GM19452 (cell line): ENCODE results near the gene AARSD1.
"Not testable (repeated sequence)": the region's sequence is repeated elsewhere in the genome, so short reads cannot be mapped to it uniquely, and the experiment has no call there.

Experiments
- ATAC-seq: cut with Tn5 transposase; IDR thresholded peaks from one replicate; pipeline ENCODE4 v1.9.1; 2021; ENCODE audit not compliant: unreplicated experiment

The AARSD1 gene

DNA sequence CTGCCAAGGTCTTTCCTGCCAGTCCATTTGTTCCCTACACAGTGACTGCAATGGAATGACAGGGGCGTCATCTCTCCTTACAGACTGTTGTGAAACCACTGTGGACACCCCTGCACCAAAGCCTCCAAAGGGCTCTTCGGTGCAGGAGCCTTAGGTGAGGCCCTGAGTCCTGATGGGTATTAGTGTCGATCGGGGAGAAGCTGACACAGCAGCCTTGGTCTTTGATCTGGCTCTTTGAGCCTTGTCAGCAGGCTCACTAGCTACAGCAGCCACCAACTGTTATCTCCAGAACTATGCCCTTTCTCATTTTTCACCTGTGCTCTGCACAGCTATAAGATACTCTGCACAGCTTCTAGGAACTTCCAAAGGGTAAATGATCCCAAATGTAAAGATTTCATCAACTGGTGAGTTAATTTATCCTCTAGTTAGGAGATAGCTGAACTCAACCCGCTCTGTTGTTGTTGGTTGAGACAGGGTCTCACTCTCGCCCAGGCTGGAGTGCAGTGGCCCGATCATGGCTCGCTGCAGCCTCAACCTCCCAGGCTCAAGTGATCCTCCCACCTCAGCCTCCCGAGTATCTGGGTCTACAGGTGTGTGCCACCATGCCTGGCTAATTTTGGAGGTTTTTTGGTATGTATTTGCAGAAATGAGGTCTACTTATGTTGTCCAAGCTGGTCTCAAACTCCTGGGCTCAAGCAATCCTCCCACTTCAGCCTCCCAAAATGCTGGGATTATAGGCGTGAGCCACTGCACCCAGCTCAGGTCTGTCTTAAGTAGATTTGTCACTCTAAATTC, 44.0 kb downstream of the AARSD1 start:
- no peak for ATAC-seq

DNA sequence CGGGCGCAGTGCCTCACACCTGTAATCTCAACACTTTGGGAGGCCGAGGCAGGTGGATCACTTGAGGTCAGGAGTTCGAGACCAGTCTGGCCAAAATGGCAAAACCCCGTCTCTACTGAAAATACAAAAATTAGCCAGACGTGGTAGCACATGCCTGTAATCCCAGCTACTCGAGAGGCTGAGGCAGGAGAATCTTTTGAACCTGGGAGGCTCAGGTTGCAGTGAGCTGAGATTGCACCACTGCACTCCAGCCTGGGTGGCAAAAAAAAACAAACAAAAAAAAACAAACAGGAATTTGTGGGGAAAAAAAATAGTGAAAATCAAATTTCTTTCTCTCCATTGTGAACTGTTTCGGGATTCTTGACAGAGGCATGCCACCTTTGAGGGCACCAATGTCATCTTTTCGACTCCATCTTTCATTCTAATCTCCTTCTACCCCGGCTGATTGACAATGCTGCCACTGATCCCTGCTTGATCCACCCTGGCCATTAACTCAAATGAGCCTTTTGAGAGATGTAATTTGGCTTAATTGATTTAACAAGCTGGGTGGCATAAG, 44.7 kb downstream of the AARSD1 start:
- ATAC-seq, result not testable (repeated sequence)

DNA sequence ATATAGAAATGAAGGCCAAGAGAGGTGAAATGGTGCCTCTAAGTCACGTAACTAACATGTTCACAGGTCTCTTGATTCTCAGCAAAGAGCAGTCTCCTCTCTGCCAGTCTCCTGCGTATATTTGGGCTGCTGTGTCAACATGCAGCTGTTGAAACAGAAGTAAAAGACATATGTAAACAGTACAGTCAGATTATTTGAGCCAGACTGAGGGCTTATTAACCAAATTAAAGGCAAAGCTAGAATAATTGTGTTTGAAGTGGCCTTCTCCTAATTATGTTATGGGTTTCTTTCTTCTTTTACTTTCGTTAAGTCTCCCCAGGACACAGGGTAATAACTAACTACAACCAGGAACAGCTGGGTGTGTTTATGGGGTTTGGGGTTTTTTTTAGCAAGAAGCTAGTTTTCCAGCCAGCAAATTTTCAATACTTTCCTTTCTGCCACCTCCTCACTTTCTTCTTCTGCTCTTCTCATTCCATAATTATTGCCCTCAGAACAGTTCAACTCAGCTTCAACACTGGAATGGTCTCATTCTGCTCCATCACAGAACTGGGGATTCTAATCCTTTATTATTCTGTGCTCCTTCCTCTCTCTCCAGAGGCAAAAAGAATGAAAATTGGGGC, 45.2 kb downstream of the AARSD1 start:
- ATAC-seq, result no peak

- no peak for ATAC-seq
These were observed 47.0 kb downstream of the AARSD1 start for GRCh38 chr17:42917236-42917603.

GRCh38 chr17:42916388-42917235, 47.6 kb downstream of the AARSD1 start:
- not testable (repeated sequence) for ATAC-seq

DNA sequence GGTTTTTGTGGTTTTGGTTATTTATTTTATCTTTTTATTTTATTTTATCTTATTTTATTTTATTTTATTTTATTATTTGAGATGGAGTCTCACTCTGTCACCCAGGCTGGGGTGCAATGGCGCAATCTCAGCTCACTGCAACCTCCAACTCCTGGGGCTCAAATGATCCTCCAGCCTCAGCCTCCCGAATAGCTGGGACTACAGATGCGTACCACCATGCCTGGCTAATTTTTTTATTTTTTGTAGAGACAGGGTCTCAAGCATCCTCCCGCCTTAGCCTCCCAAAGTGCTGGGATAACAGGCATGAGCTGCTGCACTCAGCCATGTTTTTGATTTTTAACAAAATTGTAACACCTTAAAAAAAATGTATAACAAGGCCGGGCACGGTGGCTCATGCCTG, 49.0 kb downstream of the AARSD1 start:
- ATAC-seq, result not testable (repeated sequence)

- no peak for ATAC-seq
These were observed 50.2 kb downstream of the AARSD1 start for GRCh38 chr17:42913981-42914617.

GRCh38 chr17:42913522-42913921, 50.7 kb downstream of the AARSD1 start:
- no peak for ATAC-seq

- ATAC-seq, result no peak
These were observed 55.2 kb downstream of the AARSD1 start for GRCh38 chr17:42908872-42909700.

DNA sequence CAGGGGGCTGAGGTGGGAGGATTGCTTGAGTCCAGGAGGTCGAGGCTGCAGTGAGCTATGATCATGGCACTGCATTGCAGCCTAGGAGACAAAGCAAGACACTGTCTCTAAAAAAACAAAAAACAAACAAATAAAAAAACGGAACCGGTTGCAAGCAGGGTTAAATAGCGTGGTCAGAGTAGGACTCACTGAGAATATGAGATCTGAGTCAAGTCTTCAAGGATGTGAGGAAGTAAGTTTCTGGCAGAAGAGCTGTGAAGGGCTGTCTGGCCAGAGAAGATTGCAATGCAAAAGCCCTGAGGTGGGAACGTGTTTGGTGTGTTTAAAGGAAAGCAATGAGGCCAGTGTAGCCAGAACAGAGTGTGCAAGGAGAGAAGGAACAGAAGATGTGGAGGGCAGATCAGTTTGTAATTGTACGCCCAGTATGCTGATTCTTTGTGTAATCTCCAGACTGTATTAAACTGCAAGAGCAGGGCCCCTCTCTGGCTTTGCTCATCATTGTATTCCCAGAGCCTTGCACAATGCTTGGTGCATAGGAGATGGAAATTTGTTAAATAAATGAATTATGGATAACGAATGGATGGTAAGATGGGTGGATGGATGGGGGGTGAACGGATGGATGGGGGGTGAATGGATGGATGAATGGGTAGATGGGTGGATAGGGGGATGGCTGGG, 57.3 kb downstream of the AARSD1 start:
- no peak for ATAC-seq

DNA sequence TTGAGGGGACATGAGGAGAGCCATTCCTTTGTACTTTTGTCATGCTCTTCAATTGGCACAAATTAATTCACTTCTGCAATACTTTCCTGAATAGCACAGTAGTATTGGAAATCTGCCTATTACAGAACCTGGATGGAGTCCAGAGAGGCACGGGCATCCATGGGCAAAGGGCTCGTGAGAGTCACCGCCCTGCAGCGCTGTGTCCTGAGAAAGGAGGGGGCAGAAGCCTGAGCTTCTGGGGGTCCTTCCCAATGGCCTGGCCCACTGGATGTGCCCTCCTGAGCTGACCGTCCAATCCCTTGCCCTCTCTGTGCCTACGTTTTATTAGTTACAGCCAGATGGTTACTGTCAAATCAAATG, 60.2 kb downstream of the AARSD1 start:
- ATAC-seq, result no peak

DNA sequence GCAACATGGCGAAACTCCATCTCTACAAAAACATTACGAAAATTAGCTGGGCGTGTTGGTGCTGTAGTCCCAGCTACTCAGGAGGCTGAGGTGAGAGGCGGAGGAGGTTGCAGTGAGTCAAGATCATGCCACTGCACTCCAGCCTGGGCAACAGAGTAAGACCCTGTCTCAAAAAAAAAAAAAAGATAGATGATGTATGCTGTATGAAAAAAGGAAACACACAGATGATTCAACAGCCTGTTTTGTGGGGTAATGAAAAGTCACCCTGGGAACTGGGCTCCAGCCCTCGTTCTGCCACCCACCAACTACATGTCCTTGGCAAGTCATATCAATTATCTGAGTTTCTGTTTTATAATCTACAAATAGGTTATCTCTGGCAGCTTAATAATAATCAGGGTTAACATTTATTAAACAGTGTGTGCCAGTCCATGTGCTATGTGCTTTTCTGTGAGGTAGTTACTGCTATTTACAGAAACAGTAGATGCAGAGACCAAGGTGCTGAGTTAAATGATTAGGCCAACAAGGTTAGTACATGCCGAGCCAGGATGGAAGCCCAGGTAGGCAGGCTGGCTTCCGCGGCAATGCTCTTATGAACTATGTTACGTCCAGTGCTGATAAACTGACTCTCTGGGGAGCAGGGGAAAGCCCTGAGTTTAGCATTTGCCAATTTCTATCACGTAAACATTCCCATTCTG, 62.6 kb downstream of the AARSD1 start:
- no peak for ATAC-seq
